ENCODE data around the gene TEC. TPM values are rescaled to one million over a fixed set of nuclear protein-coding genes. Genes with fewer than 3 reads are reported as not detected.
"Not testable (repeated sequence)": the region's sequence is repeated elsewhere in the genome, so short reads cannot be mapped to it uniquely, and the experiment has no call there.

The TEC gene
- polyA plus RNA-seq, 1 of the 3 experiments (the other 2 are of a cell fraction): 0.85 TPM

DNA sequence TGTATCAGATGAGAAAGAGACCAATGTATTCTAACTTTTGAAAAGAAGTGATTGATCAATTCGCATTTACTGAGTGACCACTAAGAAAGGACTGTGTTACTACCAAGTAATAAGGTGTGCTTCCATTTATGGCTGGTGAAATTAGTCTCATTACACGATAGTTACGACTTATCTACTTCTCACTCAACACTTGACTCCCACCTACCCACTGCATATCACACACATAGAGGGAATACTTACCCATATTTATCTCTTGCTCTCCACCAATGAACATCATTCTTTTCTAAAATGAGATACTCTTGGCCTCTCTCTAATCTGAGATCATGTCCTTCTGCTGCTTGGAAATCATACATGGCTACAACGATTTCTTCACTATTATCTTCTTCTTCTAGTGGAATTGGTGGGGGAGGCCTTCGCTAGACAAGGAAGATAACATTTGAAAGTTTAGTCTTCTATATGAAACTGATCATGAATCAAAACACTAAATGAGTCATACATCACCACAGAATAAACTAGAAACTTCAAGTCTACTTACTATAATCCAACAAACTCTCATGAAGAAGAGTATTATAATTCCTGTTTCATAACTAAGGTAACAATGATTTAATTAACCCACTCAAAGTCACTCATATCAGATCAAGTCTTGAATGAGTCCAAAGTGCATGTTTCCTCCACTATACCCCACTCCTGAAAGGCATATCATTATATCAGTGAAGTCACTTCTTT lies 101.9 kb downstream of the TEC start:
- DNase-seq: no peak
- ChIA-PET POLR2A (no interaction called here), CTCF (no interaction called here)
- no peaks in the 10 kb centered on the region for H3K9me3 ChIP-seq
- no peak overlapping the region for H2AFZ ChIP-seq (ENCODE audit: low read depth)
- no peaks in the 10 kb centered on the region for H3F3A ChIP-seq (replicated peaks; ENCODE audit: insufficient read depth)
- TF ChIP-seq POLR2AphosphoS5 (IDR thresholded peaks at IDR 0.05; ENCODE audit: low read depth, low read length): no peak
- no peak for TF ChIP-seq RXRA (IDR thresholded peaks at IDR 0.05; ENCODE audit: borderline replicate concordance, low read depth)
- no peak for TF ChIP-seq TCF12 (IDR thresholded peaks at IDR 0.05)
- no peak for TF ChIP-seq FOXM1 (IDR thresholded peaks at IDR 0.05; ENCODE audit: low read depth)
- TF ChIP-seq RCOR1 (IDR thresholded peaks at IDR 0.05; ENCODE audit: low read length): no peak
- TF ChIP-seq, protein P1, sequence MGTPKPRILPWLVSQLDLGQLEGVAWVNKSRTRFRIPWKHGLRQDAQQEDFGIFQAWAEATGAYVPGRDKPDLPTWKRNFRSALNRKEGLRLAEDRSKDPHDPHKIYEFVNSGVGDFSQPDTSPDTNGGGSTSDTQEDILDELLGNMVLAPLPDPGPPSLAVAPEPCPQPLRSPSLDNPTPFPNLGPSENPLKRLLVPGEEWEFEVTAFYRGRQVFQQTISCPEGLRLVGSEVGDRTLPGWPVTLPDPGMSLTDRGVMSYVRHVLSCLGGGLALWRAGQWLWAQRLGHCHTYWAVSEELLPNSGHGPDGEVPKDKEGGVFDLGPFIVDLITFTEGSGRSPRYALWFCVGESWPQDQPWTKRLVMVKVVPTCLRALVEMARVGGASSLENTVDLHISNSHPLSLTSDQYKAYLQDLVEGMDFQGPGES (IDR thresholded peaks at IDR 0.05; ENCODE audit: low read depth, low read length): no peak
- H3K4me1 ChIP-seq (ENCODE audit: control insufficient read depth in 1 of 2, insufficient read depth in 2 of 2, low read depth in 1 of 2, low read length in 1 of 2): peaks cover 0 to 3% of the 10 kb centered on the region in 2 experiments; a peak in 1 of 4 replicates
- 82% methylated on average over 5 of the region's 5 CpGs for WGBS (ENCODE audit: low lambda C conversion rate)
- H3K4me2 ChIP-seq: no peak overlapping the region
- no peaks in the 10 kb centered on the region for H3K9me2 ChIP-seq
- H3K4me3 ChIP-seq (ENCODE audit: low read depth in 2 of 2, low read length in 1 of 2): no peak overlapping the region
- no peak overlapping the region for H3K9ac ChIP-seq
- no peaks in the 10 kb centered on the region for H3K36me3 ChIP-seq (replicated peaks in 1 of 2; ENCODE audit: control insufficient read depth in 1 of 2, insufficient read depth in 2 of 2, low read length in 1 of 2)
- H4K20me1 ChIP-seq (ENCODE audit: insufficient read depth): no peaks in the 10 kb centered on the region
- H3K27ac ChIP-seq (ENCODE audit: low read depth in 2 of 2, low read length in 1 of 2): no peak overlapping the region
- H3K79me2 ChIP-seq (ENCODE audit: insufficient read depth): no peaks in the 10 kb centered on the region
- H3K27me3 ChIP-seq (ENCODE audit: insufficient read depth): no peaks in the 10 kb centered on the region

DNA sequence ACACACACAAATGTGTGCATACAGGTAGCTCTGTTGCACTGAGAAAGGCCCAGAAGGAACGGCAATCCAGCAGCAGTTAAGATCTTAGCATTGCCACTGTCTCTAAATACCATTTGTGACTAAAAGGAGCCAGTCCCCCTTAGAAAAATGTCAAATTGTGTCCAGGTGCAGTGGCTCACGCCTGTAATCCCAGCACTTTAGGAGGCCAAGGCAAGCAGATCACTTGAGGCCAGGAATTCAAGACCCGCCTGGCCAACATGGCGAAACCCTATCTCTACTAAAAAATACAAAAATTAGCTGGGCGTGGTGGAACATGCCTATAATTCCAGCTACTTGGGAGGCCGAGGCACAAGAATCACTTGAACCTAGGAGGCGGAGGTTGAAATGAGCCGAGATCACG lies 105.1 kb downstream of the TEC start:
- WGBS (ENCODE audit: low lambda C conversion rate): 92% methylated on average over 9 of the region's 9 CpGs
- H3K27ac ChIP-seq (ENCODE audit: low read depth in 2 of 2, low read length in 1 of 2); H3K79me2 ChIP-seq (ENCODE audit: insufficient read depth); H3K9ac ChIP-seq; H3K4me3 ChIP-seq (ENCODE audit: low read depth in 2 of 2, low read length in 1 of 2); H3K9me2 ChIP-seq; H3F3A ChIP-seq (replicated peaks; ENCODE audit: insufficient read depth); H3K27me3 ChIP-seq (ENCODE audit: insufficient read depth); H2AFZ ChIP-seq (ENCODE audit: low read depth); H3K4me2 ChIP-seq; H3K9me3 ChIP-seq; POLR2A ChIA-PET; H4K20me1 ChIP-seq (ENCODE audit: insufficient read depth); H3K36me3 ChIP-seq (replicated peaks in 1 of 2; ENCODE audit: control insufficient read depth in 1 of 2, insufficient read depth in 2 of 2, low read length in 1 of 2); DNase-seq; H3K4me1 ChIP-seq (ENCODE audit: control insufficient read depth in 1 of 2, insufficient read depth in 2 of 2, low read depth in 1 of 2, low read length in 1 of 2): not testable (repeated sequence)
- CTCF ChIA-PET: interaction anchor here (2.0 kb wide), 1 partner anchor 20 kb away, joined by 4 read pairs; no protein-coding TSS in a partner anchor

DNA sequence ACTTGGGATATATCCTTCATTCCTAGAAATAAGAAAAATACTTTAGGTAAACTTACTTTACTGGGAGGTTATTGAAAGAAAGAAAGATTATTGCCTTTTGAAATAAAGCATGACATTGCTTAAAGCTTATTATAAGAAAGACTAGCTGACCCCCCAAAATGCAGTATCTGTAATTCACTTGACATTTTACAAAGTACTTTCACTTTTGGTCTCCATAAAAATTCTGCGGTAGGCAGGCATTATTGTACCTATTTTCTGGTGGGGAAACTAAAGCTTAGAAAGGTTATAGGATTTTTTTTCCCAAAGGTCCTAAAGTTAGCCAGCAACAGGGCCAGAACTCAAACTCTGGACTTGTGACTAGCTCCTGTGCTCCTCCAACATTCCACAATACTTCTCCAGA lies 105.9 kb downstream of the TEC start:
- Histone ChIP-seq H3K4me1 (ENCODE audit: control insufficient read depth in 1 of 2, insufficient read depth in 2 of 2, low read depth in 1 of 2, low read length in 1 of 2) (no peaks in the 10 kb centered on the region; a peak in 1 of 4 replicates), H2AFZ (ENCODE audit: low read depth) (no peak overlapping the region), H3K36me3 (replicated peaks in 1 of 2; ENCODE audit: control insufficient read depth in 1 of 2, insufficient read depth in 2 of 2, low read length in 1 of 2) (no peaks in the 10 kb centered on the region), H3K9me2 (no peaks in the 10 kb centered on the region), H3F3A (replicated peaks; ENCODE audit: insufficient read depth) (peaks cover 3% of the 10 kb centered on the region), H3K4me3 (ENCODE audit: low read depth in 2 of 2, low read length in 1 of 2) (no peak overlapping the region), H3K27me3 (ENCODE audit: insufficient read depth) (no peaks in the 10 kb centered on the region), H3K9ac (no peak overlapping the region), H3K9me3 (no peaks in the 10 kb centered on the region), H3K27ac (ENCODE audit: low read depth in 2 of 2, low read length in 1 of 2) (no peak overlapping the region), H3K79me2 (ENCODE audit: insufficient read depth) (no peaks in the 10 kb centered on the region), H3K4me2 (no peak overlapping the region), H4K20me1 (ENCODE audit: insufficient read depth) (no peaks in the 10 kb centered on the region)
- TF ChIP-seq TEAD4 (IDR thresholded peaks at IDR 0.05; ENCODE audit: borderline replicate concordance, insufficient read depth): no peak
- POLR2A ChIA-PET: no interaction called here
- CTCF ChIA-PET: interaction anchor here (2.0 kb wide), 1 partner anchor 19 kb away, joined by 4 read pairs; no protein-coding TSS in a partner anchor
- DNase-seq: no peak
- WGBS (ENCODE audit: low lambda C conversion rate): 89% methylated on average over 1 of the region's 1 CpG

All from SK-N-SH (cell line).